ENCODE data around the gene RAG1.

GRCh38 chr11:36596880-36597279 lies 29.1 kb downstream of the RAG1 start:
- no peak for TF ChIP-seq POLR2A (IDR thresholded peaks at IDR 0.05)
- no peak for TF ChIP-seq CTCF (IDR thresholded peaks at IDR 0.05 in 4 of 5, conservative IDR thresholded peaks at IDR 0.05 in 1 of 5)

Data from gastrocnemius medialis (tissue), 4 donors.